ENCODE measurements around the gene ME3.

ME3 gene

GRCh38 chr11:86672007-86672621 lies at the start of gene ME3:
TSS of gene ME3 (minus strand) at chr11:86672616.
- DNase-seq, result no peak

GRCh38 chr11:86722006-86722405 lies 49.6 kb upstream of the ME3 start:
- no peak for DNase-seq

GRCh38 chr11:86720546-86720945 lies 48.1 kb upstream of the ME3 start:
- DNase-seq, result no peak

GRCh38 chr11:86719781-86720463 lies 47.5 kb upstream of the ME3 start:
- peak; percentile 27 for DNase-seq

GRCh38 chr11:86718999-86719398 lies 46.6 kb upstream of the ME3 start:
- no peak for DNase-seq

GRCh38 chr11:86718521-86718920 lies 46.1 kb upstream of the ME3 start:
- no peak for DNase-seq

GRCh38 chr11:86717817-86718501 lies 45.5 kb upstream of the ME3 start:
- no peak for DNase-seq

- no peak for DNase-seq
Measured at GRCh38 chr11:86715611-86716010, 43.2 kb upstream of the ME3 start.

GRCh38 chr11:86713552-86713951 lies 41.1 kb upstream of the ME3 start:
- no peak for DNase-seq

- no peak for DNase-seq
Measured at GRCh38 chr11:86710936-86711335, 38.5 kb upstream of the ME3 start.

- no peak for DNase-seq
Measured at GRCh38 chr11:86708669-86709068, 36.3 kb upstream of the ME3 start.

- no peak for DNase-seq
Measured at GRCh38 chr11:86706338-86707131, 34.1 kb upstream of the ME3 start.

- DNase-seq, result no peak
Measured at GRCh38 chr11:86704710-86705109, 32.3 kb upstream of the ME3 start.

GRCh38 chr11:86703987-86704386 lies 31.6 kb upstream of the ME3 start:
- no peak for DNase-seq

GRCh38 chr11:86702220-86702983 lies 30.0 kb upstream of the ME3 start:
- DNase-seq, result no peak

GRCh38 chr11:86699040-86699791 lies 26.8 kb upstream of the ME3 start:
- no peak for DNase-seq

GRCh38 chr11:86698639-86699038 lies 26.2 kb upstream of the ME3 start:
- no peak for DNase-seq

- DNase-seq, result no peak
Measured at GRCh38 chr11:86696451-86696850, 24.0 kb upstream of the ME3 start.

GRCh38 chr11:86696004-86696403 lies 23.6 kb upstream of the ME3 start:
- DNase-seq, result no peak

- DNase-seq, result no peak
Measured at GRCh38 chr11:86695373-86695772, 23.0 kb upstream of the ME3 start.

- no peak for DNase-seq
Measured at GRCh38 chr11:86693518-86693917, 21.1 kb upstream of the ME3 start.

- no peak for DNase-seq
Measured at GRCh38 chr11:86692746-86693145, 20.3 kb upstream of the ME3 start.
